ENCODE data around the gene GPLD1. TPM values are rescaled to one million over a fixed set of nuclear protein-coding genes. Genes with fewer than 3 reads are reported as not detected.

Gene GPLD1
- total and polyA plus RNA-seq, 2 donors from 2014 or later = 0.41 to 0.94 TPM

GRCh38 chr6:24446670-24447069 lies 42.7 kb downstream of the GPLD1 start:
- no peaks in the 10 kb centered on the region for H3K9me3 ChIP-seq (ENCODE audit: control insufficient read depth in 2 of 3, insufficient read depth in 1 of 3, low read length in 3 of 3)
- no peak overlapping the region for H3K4me3 ChIP-seq (ENCODE audit: low read length in 3 of 3)
- H3K27ac ChIP-seq (ENCODE audit: low read depth in 2 of 2, low read length in 2 of 2) = no peak overlapping the region
- H3K4me1 ChIP-seq (ENCODE audit: control insufficient read depth in 2 of 3, insufficient read depth in 2 of 3, low read depth in 1 of 3, low read length in 3 of 3) = no peaks in the 10 kb centered on the region
- no peaks in the 10 kb centered on the region for H3K27me3 ChIP-seq (ENCODE audit: control insufficient read depth, insufficient read depth, low read length)
- FAIRE-seq (no peak), DNase-seq (no peak)
- intact Hi-C loops (cut with DNase I) = no loop called here
- H3K9ac ChIP-seq (ENCODE audit: low read length in 3 of 3) = no peak overlapping the region
- no peak for TF ChIP-seq CTCF (IDR thresholded peaks at IDR 0.05; ENCODE audit: borderline replicate concordance, extremely low read depth, insufficient read depth)
- no peaks in the 10 kb centered on the region for H3K36me3 ChIP-seq (ENCODE audit: control insufficient read depth in 2 of 3, insufficient read depth in 3 of 3, low read length in 3 of 3)

GRCh38 chr6:24445704-24446103 lies 43.7 kb downstream of the GPLD1 start:
- Histone ChIP-seq H3K4me1 (ENCODE audit: control insufficient read depth in 2 of 3, insufficient read depth in 2 of 3, low read depth in 1 of 3, low read length in 3 of 3) (no peaks in the 10 kb centered on the region), H3K9ac (ENCODE audit: low read length in 3 of 3) (no peak overlapping the region), H3K9me3 (ENCODE audit: control insufficient read depth in 2 of 3, insufficient read depth in 1 of 3, low read length in 3 of 3) (no peaks in the 10 kb centered on the region), H3K27me3 (ENCODE audit: control insufficient read depth, insufficient read depth, low read length) (no peaks in the 10 kb centered on the region), H3K27ac (ENCODE audit: low read depth in 2 of 2, low read length in 2 of 2) (no peak overlapping the region), H3K36me3 (ENCODE audit: control insufficient read depth in 2 of 3, insufficient read depth in 3 of 3, low read length in 3 of 3) (no peaks in the 10 kb centered on the region), H3K4me3 (ENCODE audit: low read length in 3 of 3) (no peak overlapping the region)
- no peak for TF ChIP-seq CTCF (IDR thresholded peaks at IDR 0.05; ENCODE audit: borderline replicate concordance, extremely low read depth, insufficient read depth)
- DNase-seq (no peak), FAIRE-seq (no peak)
- intact Hi-C loops (cut with DNase I) = no loop called here

GRCh38 chr6:24444588-24444987 lies 44.8 kb downstream of the GPLD1 start:
- intact Hi-C loops (cut with DNase I) = no loop called here
- no peak for TF ChIP-seq CTCF (IDR thresholded peaks at IDR 0.05; ENCODE audit: borderline replicate concordance, extremely low read depth, insufficient read depth)
- H3K27ac ChIP-seq (ENCODE audit: low read depth in 2 of 2, low read length in 2 of 2) = no peak overlapping the region

GRCh38 chr6:24441599-24441904 lies 47.8 kb downstream of the GPLD1 start:
- Histone ChIP-seq H3K36me3 (ENCODE audit: control insufficient read depth in 2 of 3, insufficient read depth in 3 of 3, low read length in 3 of 3) (peaks cover 0 to 5% (median 0%) of the 10 kb centered on the region in 3 donors), H3K27ac (ENCODE audit: low read depth in 2 of 2, low read length in 2 of 2) (no peak overlapping the region), H3K9me3 (ENCODE audit: control insufficient read depth in 2 of 3, insufficient read depth in 1 of 3, low read length in 3 of 3) (no peaks in the 10 kb centered on the region), H3K9ac (ENCODE audit: low read length in 3 of 3) (no peak overlapping the region), H3K4me3 (ENCODE audit: low read length in 3 of 3) (no peak overlapping the region), H3K27me3 (ENCODE audit: control insufficient read depth, insufficient read depth, low read length) (no peaks in the 10 kb centered on the region), H3K4me1 (ENCODE audit: control insufficient read depth in 2 of 3, insufficient read depth in 2 of 3, low read depth in 1 of 3, low read length in 3 of 3) (no peaks in the 10 kb centered on the region)
- FAIRE-seq (no peak), DNase-seq (no peak)
- intact Hi-C loops (cut with DNase I) = no loop called here
- TF ChIP-seq CTCF (IDR thresholded peaks at IDR 0.05; ENCODE audit: borderline replicate concordance, extremely low read depth, insufficient read depth) = no peak

More at GRCh38 chr6:24444588-24444987, 44.8 kb downstream of the GPLD1 start:
- Histone ChIP-seq H3K36me3 (ENCODE audit: control insufficient read depth in 2 of 3, insufficient read depth in 3 of 3, low read length in 3 of 3) (no peaks in the 10 kb centered on the region), H3K4me3 (ENCODE audit: low read length in 3 of 3) (no peak overlapping the region), H3K27me3 (ENCODE audit: control insufficient read depth, insufficient read depth, low read length) (no peaks in the 10 kb centered on the region), H3K9me3 (ENCODE audit: control insufficient read depth in 2 of 3, insufficient read depth in 1 of 3, low read length in 3 of 3) (no peaks in the 10 kb centered on the region), H3K9ac (ENCODE audit: low read length in 3 of 3) (no peak overlapping the region), H3K4me1 (ENCODE audit: control insufficient read depth in 2 of 3, insufficient read depth in 2 of 3, low read depth in 1 of 3, low read length in 3 of 3) (no peaks in the 10 kb centered on the region)
- FAIRE-seq = no peak
- DNase-seq = no peak
